Loucy (cell line): ENCODE data around the gene IRF9.

Experiments
- H2AFZ ChIP-seq: fragments of 200-600 bp; sonication (generic); 2 replicates; pipeline ENCODE4 v1.6.0; 2016; ENCODE audit warnings: antibody characterized with exemption, mild to moderate bottlenecking, low read length, moderate library complexity
- H3F3A ChIP-seq: fragments of 200-600 bp; 2 replicates; pipeline ENCODE4 v1.6.0; 2016; ENCODE audit warnings: antibody characterized with exemption, low read depth, mild to moderate bottlenecking
- H3K27me3 ChIP-seq: fragments of 200-600 bp; sonication (generic); 2 replicates; pipeline ENCODE4 v1.6.1; 2014; ENCODE audit warnings: low read length, mild to moderate bottlenecking; ENCODE audit not compliant: insufficient read depth, poor library complexity, severe bottlenecking
- H3K36me3 ChIP-seq: fragments of 200-600 bp; sonication (generic); 2 replicates; pipeline ENCODE4 v1.6.1; 2016; ENCODE audit warnings: low read length; ENCODE audit not compliant: insufficient read depth
- H3K4me1 ChIP-seq: fragments of 200-600 bp; sonication (generic); 2 replicates; pipeline ENCODE4 v1.5.1; 2014; ENCODE audit warnings: low read length, mild to moderate bottlenecking; ENCODE audit not compliant: insufficient read depth, poor library complexity, severe bottlenecking
- H3K4me2 ChIP-seq: fragments of 200-600 bp; sonication (generic); 2 replicates; pipeline ENCODE4 v1.6.0; 2014; ENCODE audit warnings: antibody characterized with exemption, low read length, low read depth, mild to moderate bottlenecking; ENCODE audit not compliant: poor library complexity, severe bottlenecking
- H3K4me3 ChIP-seq: fragments of 200-600 bp; sonication (generic); 2 replicates; pipeline ENCODE4 v1.5.1; 2014; ENCODE audit warnings: low read length, mild to moderate bottlenecking, mixed read lengths; ENCODE audit not compliant: poor library complexity, severe bottlenecking
- H3K79me2 ChIP-seq: fragments of 200-600 bp; sonication (generic); 2 replicates; pipeline ENCODE4 v1.6.1; 2014; ENCODE audit warnings: low read length; ENCODE audit not compliant: insufficient read depth
- H3K9ac ChIP-seq: fragments of 200-600 bp; sonication (generic); 2 replicates; pipeline ENCODE4 v1.6.0; 2014; ENCODE audit warnings: mild to moderate bottlenecking, low read depth, low read length, moderate library complexity; ENCODE audit not compliant: poor library complexity, severe bottlenecking
- H3K9me2 ChIP-seq: fragments of 200-600 bp; sonication (generic); replicated peaks from 2 replicates; pipeline ENCODE4 v1.6.1; 2016; ENCODE audit warnings: low read depth, low read length, mixed read lengths
- H3K9me3 ChIP-seq: fragments of 200-600 bp; sonication (generic); 2 replicates; pipeline ENCODE4 v1.6.1; 2014; ENCODE audit warnings: mild to moderate bottlenecking, antibody characterized with exemption, low read length, low read depth; ENCODE audit not compliant: insufficient read depth
- H4K20me1 ChIP-seq: fragments of 200-600 bp; sonication (generic); 2 replicates; pipeline ENCODE4 v1.6.0; 2014; ENCODE audit warnings: antibody characterized with exemption, low read length, mild to moderate bottlenecking; ENCODE audit not compliant: insufficient read depth, poor library complexity, severe bottlenecking
- CTCF ChIP-seq: fragments of 200-600 bp; sonication (generic); conservative IDR thresholded peaks from 2 replicates; pipeline ENCODE4 v1.5.1; 2014; ENCODE audit warnings: mild to moderate bottlenecking, antibody characterized with exemption, low read length
- EZH2phosphoT487 ChIP-seq: fragments of 200-600 bp; IDR thresholded peaks from 2 replicates; pipeline ENCODE4 v1.6.1; 2018; ENCODE audit warnings: antibody characterized with exemption, mild to moderate bottlenecking, moderate library complexity, borderline replicate concordance

IRF9 gene

GRCh38 chr14:24204163-24205146 lies 43.4 kb downstream of the IRF9 start:
- H3K4me2 ChIP-seq = no peak overlapping the region
- H3K79me2 ChIP-seq = no peaks in the 10 kb centered on the region
- H3K9ac ChIP-seq = no peak overlapping the region
- no peaks in the 10 kb centered on the region for H3K9me2 ChIP-seq
- H3F3A ChIP-seq = no peaks in the 10 kb centered on the region
- no peak for TF ChIP-seq CTCF
- TF ChIP-seq EZH2phosphoT487 = no peak
- H2AFZ ChIP-seq = no peak overlapping the region
- no peaks in the 10 kb centered on the region for H4K20me1 ChIP-seq
- no peak overlapping the region for H3K4me3 ChIP-seq
- H3K9me3 ChIP-seq = no peaks in the 10 kb centered on the region; the same call in 1 of the 2 replicates
- H3K27me3 ChIP-seq = no peaks in the 10 kb centered on the region
- no peaks in the 10 kb centered on the region for H3K4me1 ChIP-seq
- H3K36me3 ChIP-seq = peaks cover 13% of the 10 kb centered on the region; the same call in 1 of the 2 replicates

- H3K36me3 ChIP-seq = peaks cover 22% of the 10 kb centered on the region; the same call in 1 of the 2 replicates
- no peak for TF ChIP-seq CTCF
- no peak for TF ChIP-seq EZH2phosphoT487
Measured at GRCh38 chr14:24206260-24207103, 45.4 kb downstream of the IRF9 start.

GRCh38 chr14:24207104-24207551 lies 46.1 kb downstream of the IRF9 start:
- no peaks in the 10 kb centered on the region for H3F3A ChIP-seq
- no peak for TF ChIP-seq CTCF
- no peak for TF ChIP-seq EZH2phosphoT487
- H4K20me1 ChIP-seq = peaks cover 5% of the 10 kb centered on the region
- no peaks in the 10 kb centered on the region for H3K27me3 ChIP-seq
- H3K9ac ChIP-seq = no peak overlapping the region
- no peaks in the 10 kb centered on the region for H3K9me3 ChIP-seq
- peaks cover 23% of the 10 kb centered on the region for H3K79me2 ChIP-seq
- H3K4me1 ChIP-seq = peaks cover 10% of the 10 kb centered on the region
- no peaks in the 10 kb centered on the region for H3K9me2 ChIP-seq
- no peak overlapping the region for H3K4me3 ChIP-seq
- H2AFZ ChIP-seq = no peak overlapping the region
- H3K36me3 ChIP-seq = peaks cover 22% of the 10 kb centered on the region; the same call in 1 of the 2 replicates
- no peak overlapping the region for H3K4me2 ChIP-seq

More at GRCh38 chr14:24206260-24207103, 45.4 kb downstream of the IRF9 start:
- Histone ChIP-seq H3K4me1 (peaks cover 3% of the 10 kb centered on the region), H3K27me3 (no peaks in the 10 kb centered on the region), H3K9me3 (no peaks in the 10 kb centered on the region; the same call in 1 of the 2 replicates), H2AFZ (no peak overlapping the region), H3F3A (no peaks in the 10 kb centered on the region), H3K9me2 (no peaks in the 10 kb centered on the region), H3K4me3 (no peak overlapping the region), H3K4me2 (no peak overlapping the region), H3K79me2 (peaks cover 17% of the 10 kb centered on the region), H4K20me1 (peaks cover 5% of the 10 kb centered on the region), H3K9ac (no peak overlapping the region)
